PFSK-1 (cell line): ENCODE data around the gene C3orf70.

Experiments
- FOXP2 ChIP-seq: optimal IDR thresholded peaks from 2 replicates; pipeline ENCODE3; 2011; ENCODE audit warnings: borderline replicate concordance, control low read depth, inconsistent platforms; ENCODE audit not compliant: insufficient read depth; ENCODE audit errors: extremely low read length, extremely low read depth
- POLR2AphosphoS5 ChIP-seq: IDR thresholded peaks from 2 replicates; pipeline ENCODE4 v1.6.1; 2012; ENCODE audit warnings: low read depth, mild to moderate bottlenecking, control low read depth, low read length, moderate library complexity
- REST ChIP-seq, 2 experiments: IDR thresholded peaks; 2 replicates each; pipeline versions ENCODE4 v1.6.1 to v1.8.0; 2011 to 2012; ENCODE audit warnings: low read depth in 2 of 2, low read length in 2 of 2, control low read depth in 1 of 2, inconsistent platforms in 1 of 2, mild to moderate bottlenecking in 1 of 2, moderate library complexity in 1 of 2; ENCODE audit not compliant: insufficient read depth in 1 of 2
- SIN3A ChIP-seq: IDR thresholded peaks from 2 replicates; pipeline ENCODE4 v1.6.1; 2012; ENCODE audit warnings: mild to moderate bottlenecking, low read length, moderate library complexity, borderline replicate concordance; ENCODE audit not compliant: insufficient read depth
- TAF1 ChIP-seq: IDR thresholded peaks from 2 replicates; pipeline ENCODE4 v1.6.1; 2012; ENCODE audit warnings: low read length, control low read depth, borderline replicate concordance; ENCODE audit not compliant: insufficient read depth

The C3orf70 gene

DNA sequence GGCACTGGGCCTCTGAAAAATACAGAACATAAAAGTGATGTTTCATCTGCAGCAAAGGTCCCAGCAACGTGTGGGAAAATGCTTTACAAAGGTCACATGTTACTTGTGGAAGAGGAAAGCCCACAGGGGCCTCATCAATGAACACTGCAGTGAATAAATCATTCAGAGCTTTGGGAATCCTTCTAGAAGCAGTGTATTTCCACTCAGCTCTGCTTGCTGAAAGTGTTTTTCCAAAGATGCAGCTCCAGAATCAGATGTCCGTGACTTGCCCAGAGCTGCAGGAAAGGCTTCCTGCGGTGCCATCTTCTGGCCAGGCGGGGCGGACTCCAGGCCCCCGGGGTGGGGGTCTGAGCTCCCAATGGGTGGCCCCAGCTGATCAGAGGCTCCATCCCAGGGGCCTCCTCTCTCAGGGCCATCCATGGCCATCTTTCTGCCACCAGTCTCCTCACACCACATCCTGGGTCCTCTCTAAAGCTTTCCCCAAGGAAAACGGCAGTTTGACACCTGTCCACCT lies 81.5 kb downstream of the C3orf70 start:
- TF ChIP-seq FOXP2 (no peak), POLR2AphosphoS5 (no peak), SIN3A (no peak), REST (IDR thresholded peaks at IDR 0.05; ENCODE audit: insufficient read depth in 1 of 2, low read depth in 2 of 2, low read length in 2 of 2) (no peak), TAF1 (no peak)

GRCh38 chr3:185070491-185071286 lies 82.2 kb downstream of the C3orf70 start:
- no peak for TF ChIP-seq FOXP2
- no peak for TF ChIP-seq TAF1
- TF ChIP-seq POLR2AphosphoS5: no peak
- no peak for TF ChIP-seq REST (IDR thresholded peaks at IDR 0.05; ENCODE audit: insufficient read depth in 1 of 2, low read depth in 2 of 2, low read length in 2 of 2)
- TF ChIP-seq SIN3A: no peak

DNA sequence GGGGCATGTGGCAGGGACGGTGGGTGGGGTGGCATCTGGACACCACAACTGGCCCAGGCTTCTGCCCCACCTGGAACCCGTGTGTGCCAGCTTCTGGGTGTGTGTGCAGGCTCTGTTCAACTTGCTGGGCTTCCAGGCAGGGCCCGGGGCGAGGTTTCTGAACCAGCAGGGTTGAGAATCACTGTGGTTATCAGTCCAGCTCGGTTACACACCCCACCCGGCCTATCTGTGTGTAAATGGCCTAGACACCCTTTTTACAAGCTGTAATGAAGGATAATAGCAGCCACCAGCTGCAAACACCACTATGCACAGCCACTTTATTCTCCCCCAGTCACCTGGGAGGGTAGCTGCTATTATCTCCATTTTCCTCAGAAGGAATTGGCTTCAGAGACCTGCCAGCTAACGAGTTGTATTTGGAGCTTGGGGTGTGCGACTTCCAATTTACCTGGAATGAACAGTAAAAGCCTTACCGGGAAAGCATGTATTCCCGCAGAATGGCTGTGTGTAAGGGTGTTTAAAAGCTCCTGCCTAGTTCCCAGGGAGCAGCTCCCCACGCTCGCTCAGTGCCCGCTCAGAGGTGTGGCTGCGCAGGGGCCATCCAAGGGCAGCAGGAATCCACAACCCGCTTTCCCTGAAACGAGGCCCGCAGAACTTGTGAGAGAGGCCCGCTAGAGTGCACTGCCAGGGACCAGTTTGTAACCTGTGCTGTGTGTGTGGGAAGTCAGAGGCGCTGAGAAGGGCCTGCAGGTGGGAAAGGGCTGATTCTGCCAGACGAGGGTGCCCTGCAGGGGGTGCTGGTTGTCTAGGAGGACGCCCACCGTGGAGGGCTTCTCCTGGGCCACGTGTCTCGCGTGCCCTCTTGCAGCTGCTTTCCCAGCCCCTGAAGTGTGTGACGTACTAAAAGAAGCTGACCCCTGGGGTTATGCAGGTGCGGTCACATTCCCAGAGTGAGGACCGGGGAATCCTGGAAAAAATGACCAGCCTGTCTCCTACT lies 83.5 kb downstream of the C3orf70 start:
- TF ChIP-seq SIN3A: no peak
- no peak for TF ChIP-seq TAF1
- no peak for TF ChIP-seq POLR2AphosphoS5
- TF ChIP-seq REST (IDR thresholded peaks at IDR 0.05; ENCODE audit: insufficient read depth in 1 of 2, low read depth in 2 of 2, low read length in 2 of 2): no peak
- TF ChIP-seq FOXP2: no peak

- TF ChIP-seq SIN3A (no peak), FOXP2 (no peak), REST (IDR thresholded peaks at IDR 0.05; ENCODE audit: insufficient read depth in 1 of 2, low read depth in 2 of 2, low read length in 2 of 2) (no peak), TAF1 (no peak), POLR2AphosphoS5 (no peak)
These were observed 85.7 kb downstream of the C3orf70 start for GRCh38 chr3:185067173-185067572.
